ENCODE data around the gene ZNF326.
A peak's percentile ranks its signal among the peaks of the same experiment; 100 is the strongest.

The ZNF326 gene

DNA sequence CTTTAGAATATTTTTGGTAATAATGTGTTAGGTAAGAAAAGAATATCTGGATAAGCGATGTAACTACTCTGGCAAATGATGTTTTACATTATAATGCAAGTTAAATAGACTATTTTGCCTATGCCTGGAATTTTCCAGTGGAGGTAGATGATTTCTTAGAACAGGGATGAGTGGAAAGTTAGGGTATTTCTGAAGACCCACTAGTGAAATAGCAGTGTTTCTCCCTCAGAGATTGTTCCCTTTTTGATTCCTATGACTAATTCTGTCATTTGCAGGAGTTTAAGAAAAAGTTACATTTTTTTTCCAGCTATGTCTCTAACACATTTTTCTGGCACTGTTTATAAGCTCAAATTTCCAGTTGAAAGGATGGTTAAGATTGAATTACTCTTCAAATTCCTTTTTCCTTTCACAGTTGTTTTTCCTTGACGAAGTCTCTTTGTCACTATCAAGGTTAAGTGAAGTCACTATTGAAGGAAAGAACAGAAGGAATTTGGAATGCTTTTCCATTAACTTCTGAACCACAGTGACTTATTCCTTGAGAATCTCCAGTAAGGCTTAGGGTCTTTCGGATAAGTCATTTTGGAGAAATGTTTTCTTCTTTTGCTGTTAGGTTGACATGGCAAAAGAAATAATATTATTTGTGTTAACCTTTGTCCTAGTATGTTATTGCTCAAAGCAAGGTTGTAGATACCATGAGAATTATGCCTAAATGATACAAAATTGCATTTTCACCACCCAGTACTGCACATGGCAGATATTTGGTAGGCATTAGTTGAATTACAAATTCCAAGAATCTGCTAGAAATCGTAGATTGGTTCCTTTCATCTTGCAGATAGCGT, 42.9 kb upstream of the ZNF326 start:
- no peak overlapping the region for H3K4me3 ChIP-seq (replicated peaks; ENCODE audit: low read depth, low read length)
- TF ChIP-seq, protein P1, sequence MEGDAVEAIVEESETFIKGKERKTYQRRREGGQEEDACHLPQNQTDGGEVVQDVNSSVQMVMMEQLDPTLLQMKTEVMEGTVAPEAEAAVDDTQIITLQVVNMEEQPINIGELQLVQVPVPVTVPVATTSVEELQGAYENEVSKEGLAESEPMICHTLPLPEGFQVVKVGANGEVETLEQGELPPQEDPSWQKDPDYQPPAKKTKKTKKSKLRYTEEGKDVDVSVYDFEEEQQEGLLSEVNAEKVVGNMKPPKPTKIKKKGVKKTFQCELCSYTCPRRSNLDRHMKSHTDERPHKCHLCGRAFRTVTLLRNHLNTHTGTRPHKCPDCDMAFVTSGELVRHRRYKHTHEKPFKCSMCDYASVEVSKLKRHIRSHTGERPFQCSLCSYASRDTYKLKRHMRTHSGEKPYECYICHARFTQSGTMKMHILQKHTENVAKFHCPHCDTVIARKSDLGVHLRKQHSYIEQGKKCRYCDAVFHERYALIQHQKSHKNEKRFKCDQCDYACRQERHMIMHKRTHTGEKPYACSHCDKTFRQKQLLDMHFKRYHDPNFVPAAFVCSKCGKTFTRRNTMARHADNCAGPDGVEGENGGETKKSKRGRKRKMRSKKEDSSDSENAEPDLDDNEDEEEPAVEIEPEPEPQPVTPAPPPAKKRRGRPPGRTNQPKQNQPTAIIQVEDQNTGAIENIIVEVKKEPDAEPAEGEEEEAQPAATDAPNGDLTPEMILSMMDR (IDR thresholded peaks at IDR 0.05; ENCODE audit: low read length, missing control alignments) = no peak
- peak; percentile 48 for DNase-seq (ENCODE audit: low read depth)

DNA sequence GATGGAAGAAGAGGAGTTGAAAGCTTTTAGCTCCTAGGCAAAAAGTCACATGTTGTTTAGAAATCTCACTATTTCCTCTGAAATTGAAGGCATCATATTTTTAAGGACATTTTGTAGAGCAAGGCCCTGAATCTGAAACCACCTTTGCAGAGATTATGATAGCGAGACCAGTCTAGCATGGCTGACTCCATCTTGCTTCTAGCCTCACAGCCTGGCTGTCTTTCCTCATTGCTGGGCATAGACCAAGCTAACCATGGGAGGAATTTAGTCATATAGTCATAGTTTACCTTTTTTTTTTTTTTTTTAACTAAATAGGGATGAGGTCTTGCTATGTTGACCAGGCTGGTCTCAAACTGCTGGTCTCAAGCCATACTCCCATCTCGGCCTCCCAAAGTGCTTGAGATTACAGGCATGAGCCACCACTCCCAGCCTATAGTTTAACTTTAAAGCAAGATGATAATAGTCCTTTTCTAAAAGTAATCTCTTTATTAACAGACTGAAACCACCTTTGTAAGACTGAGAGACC, 42.2 kb upstream of the ZNF326 start:
- no peak for DNase-seq (ENCODE audit: low read depth)
- no peak overlapping the region for H3K4me3 ChIP-seq (replicated peaks; ENCODE audit: low read depth, low read length)
- TF ChIP-seq, protein P1 (IDR thresholded peaks at IDR 0.05; ENCODE audit: low read length, missing control alignments) = no peak

DNA sequence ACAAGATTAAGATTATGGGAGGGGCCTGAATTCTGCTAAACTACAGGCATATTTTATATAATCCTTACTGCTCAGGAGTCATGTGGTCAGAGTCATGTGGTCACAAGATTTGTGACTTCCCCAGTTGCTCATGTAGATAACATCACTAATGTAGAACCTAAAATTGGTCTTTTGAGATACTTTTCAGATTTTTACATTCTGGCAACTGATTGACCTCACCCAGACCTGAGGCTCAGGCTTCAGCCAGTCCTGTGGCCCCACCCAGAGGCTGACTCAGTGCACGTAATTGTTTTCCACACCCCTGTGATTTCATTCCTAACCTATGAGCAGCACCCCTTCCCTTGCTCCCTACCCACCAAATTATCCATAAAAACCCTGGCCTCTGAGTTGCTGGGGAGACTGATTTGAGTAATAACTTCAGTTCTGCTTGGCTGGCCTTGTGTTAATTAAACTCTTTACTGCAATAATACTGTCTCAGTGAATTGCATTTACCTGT, 41.7 kb upstream of the ZNF326 start:
- TF ChIP-seq, protein P1 (IDR thresholded peaks at IDR 0.05; ENCODE audit: low read length, missing control alignments) = peak; percentile 11
- peak; percentile 67 for DNase-seq (ENCODE audit: low read depth)
- H3K4me3 ChIP-seq (replicated peaks; ENCODE audit: low read depth, low read length) = no peak overlapping the region

DNA sequence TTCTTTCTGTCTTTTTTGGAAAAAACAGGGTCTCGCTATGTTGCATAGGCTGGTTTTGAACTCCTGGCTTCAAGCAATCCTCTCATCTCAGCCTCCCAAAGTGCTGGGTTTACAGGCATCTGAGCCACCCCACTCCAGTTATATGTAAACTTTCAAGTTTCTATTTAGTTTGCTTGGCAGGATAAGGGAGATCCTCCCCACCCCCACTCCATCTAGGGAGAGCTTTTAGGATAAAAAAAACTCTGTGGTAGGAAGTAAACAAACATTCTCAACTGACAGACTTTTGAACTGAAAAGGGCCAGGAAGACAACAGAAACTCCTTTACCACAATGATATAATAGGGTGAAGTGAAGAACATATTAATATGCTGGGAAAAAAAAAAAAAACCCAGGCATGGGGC, 41.0 kb upstream of the ZNF326 start:
- DNase-seq (ENCODE audit: low read depth) = no peak
- TF ChIP-seq, protein P1 (IDR thresholded peaks at IDR 0.05; ENCODE audit: low read length, missing control alignments) = no peak
- H3K4me3 ChIP-seq (replicated peaks; ENCODE audit: low read depth, low read length) = no peak overlapping the region

DNA sequence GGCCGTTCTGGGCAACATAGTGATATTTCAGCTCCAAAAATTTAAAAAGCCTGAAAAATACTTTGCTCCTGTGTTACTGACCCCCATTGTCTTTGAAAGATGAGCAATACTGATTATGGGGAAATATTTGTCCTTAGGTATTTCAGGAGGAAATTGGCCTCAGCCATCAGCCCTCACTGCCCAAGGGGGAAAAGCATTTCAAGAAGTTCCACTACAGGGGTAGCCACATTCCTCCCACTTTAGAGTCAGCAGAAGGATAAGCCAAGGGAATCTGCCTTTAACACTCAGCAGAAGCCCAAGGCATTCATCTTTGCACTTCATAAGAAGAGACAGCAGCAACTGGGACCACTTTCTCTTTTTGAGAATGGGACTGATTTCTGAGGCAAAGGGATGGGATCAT, 40.5 kb upstream of the ZNF326 start:
- DNase-seq (ENCODE audit: low read depth) = no peak
- TF ChIP-seq, protein P1 (IDR thresholded peaks at IDR 0.05; ENCODE audit: low read length, missing control alignments) = no peak
- H3K4me3 ChIP-seq (replicated peaks; ENCODE audit: low read depth, low read length) = no peak overlapping the region

DNA sequence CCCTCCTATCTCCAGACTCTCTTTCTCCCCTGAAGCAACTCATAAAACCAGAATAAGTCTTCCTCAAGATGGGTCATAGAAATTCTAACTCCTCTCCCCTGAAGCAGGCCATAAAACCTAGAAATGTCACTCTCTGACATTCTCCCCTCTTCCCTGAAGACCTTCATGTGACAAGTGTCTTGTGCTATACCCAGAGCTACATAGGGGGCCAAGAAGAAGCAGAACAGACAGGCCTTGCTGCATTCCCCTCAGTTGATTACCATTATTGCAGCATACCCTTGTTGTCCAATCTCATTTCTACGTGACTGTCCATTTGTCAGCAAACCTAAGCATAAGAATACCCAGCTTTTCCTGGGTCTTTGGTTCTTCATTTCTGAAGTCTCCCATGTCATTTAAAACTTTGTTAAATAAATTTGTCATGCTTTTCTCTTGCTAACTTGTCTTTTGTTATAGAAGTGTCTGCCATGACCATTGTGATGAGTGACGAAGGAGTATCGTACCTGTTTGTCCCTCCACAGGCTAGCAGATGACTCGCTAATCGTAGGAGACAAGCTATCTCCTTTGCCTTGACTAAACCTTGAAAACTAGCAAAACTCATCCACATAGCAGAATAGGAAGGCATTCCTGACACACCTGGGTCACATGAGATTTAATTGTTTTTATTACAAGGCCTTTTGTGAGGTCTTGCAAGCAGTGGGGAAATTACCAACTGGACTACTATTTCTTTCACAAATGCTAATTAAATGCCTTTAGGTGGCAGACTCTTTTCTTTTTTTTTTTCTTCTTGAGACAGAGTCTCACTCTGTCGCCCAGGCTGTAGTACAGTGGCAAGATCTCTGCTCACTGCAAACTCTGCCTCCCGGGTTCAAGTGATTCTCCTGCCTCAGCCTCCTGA, 39.4 kb upstream of the ZNF326 start:
- TF ChIP-seq, protein P1 (IDR thresholded peaks at IDR 0.05; ENCODE audit: low read length, missing control alignments) = no peak
- no peak for DNase-seq (ENCODE audit: low read depth)
- H3K4me3 ChIP-seq (replicated peaks; ENCODE audit: low read depth, low read length) = no peak overlapping the region
